ENCODE measurements around the gene CCDC9B.

DNA sequence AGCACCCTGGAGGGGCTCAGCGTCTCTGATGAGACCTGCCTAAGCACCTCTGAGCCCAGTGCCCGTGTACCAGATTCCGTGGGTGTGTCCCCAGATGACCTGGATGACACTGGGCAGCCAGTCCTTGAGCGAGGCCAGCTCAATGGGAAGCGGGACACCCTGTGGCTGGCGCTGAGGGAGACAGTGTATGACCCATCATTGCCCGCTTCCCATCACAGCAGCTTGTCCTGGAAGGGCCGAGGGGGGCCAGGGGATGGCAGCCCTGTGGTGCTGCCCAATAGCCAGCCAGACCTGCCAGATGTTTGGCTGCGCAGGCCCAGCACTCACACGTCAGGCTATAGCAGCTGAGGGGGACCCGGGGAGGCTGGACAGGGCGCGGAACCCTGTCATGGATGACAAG is 29.2 kb upstream of the CCDC9B start:
- TF ChIP-seq EZH2phosphoT487 (IDR thresholded peaks at IDR 0.05; ENCODE audit: insufficient read depth, low read depth) (no peak), EZH2 (IDR thresholded peaks at IDR 0.05; ENCODE audit: insufficient read depth, poor library complexity, severe bottlenecking) (no peak)

All from GM23248 (cell line).